ENCODE measurements around the gene RXFP1.

RXFP1 gene

DNA sequence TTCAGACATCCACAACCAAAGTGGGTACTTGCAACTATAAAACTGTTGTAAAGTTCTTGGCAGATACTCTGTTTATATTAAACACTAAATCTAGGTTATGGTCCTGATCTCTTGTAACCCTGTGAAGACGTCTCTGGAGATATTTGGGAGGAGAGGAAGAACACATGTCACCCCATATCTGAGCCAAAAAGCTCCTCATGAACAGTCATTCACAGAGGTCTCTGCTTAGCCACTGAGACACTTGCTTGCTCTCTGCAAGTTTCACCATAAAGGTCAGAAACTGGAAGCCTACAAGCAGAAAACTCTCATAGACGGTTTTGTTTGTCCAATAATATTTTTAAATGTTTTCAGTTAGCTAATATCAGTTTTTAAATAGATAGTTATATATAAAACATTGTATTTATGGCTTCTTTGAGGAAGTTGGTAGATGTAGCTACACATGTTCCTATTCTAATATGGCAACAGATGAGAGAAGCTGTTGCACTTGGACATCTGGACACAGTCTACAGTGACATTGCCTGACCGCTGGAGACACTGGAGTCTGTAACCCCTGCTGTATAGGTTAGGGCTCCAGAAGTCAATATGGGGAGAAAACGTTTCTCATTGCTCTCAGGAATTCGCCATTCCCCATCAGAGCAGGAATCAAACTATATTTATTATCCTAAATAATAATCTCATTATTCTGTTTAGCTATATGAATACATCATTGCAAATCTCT, 76.4 kb downstream of the RXFP1 start:
- Histone ChIP-seq H3K36me3 (ENCODE audit: low read length) (no peaks in the 10 kb centered on the region), H3K4me3 (ENCODE audit: insufficient read depth, low read length, poor library complexity, severe bottlenecking) (no peak overlapping the region), H3K27me3 (ENCODE audit: low read length) (no peaks in the 10 kb centered on the region), H3K9ac (ENCODE audit: low read length) (no peak overlapping the region), H3K9me2 (replicated peaks; ENCODE audit: insufficient read depth, low read length) (no peaks in the 10 kb centered on the region), H3K79me2 (ENCODE audit: insufficient read depth, low read length) (no peaks in the 10 kb centered on the region), H3K27ac (ENCODE audit: low read depth, low read length) (no peak overlapping the region), H3F3A (ENCODE audit: insufficient read depth) (no peaks in the 10 kb centered on the region), H2AFZ (ENCODE audit: low read depth, low read length, severe bottlenecking) (no peak overlapping the region), H4K20me1 (ENCODE audit: low read depth, low read length) (no peaks in the 10 kb centered on the region), H3K9me3 (ENCODE audit: insufficient read depth, low read length) (no peaks in the 10 kb centered on the region), H3K4me2 (ENCODE audit: low read depth, low read length, poor library complexity, severe bottlenecking) (no peak overlapping the region)
- TF ChIP-seq EZH2phosphoT487 (conservative IDR thresholded peaks at IDR 0.05; ENCODE audit: low read length): no peak
- TF ChIP-seq, protein P1, sequence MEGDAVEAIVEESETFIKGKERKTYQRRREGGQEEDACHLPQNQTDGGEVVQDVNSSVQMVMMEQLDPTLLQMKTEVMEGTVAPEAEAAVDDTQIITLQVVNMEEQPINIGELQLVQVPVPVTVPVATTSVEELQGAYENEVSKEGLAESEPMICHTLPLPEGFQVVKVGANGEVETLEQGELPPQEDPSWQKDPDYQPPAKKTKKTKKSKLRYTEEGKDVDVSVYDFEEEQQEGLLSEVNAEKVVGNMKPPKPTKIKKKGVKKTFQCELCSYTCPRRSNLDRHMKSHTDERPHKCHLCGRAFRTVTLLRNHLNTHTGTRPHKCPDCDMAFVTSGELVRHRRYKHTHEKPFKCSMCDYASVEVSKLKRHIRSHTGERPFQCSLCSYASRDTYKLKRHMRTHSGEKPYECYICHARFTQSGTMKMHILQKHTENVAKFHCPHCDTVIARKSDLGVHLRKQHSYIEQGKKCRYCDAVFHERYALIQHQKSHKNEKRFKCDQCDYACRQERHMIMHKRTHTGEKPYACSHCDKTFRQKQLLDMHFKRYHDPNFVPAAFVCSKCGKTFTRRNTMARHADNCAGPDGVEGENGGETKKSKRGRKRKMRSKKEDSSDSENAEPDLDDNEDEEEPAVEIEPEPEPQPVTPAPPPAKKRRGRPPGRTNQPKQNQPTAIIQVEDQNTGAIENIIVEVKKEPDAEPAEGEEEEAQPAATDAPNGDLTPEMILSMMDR (IDR thresholded peaks at IDR 0.05; ENCODE audit: insufficient read depth, low read length, poor library complexity, severe bottlenecking): no peak

DNA sequence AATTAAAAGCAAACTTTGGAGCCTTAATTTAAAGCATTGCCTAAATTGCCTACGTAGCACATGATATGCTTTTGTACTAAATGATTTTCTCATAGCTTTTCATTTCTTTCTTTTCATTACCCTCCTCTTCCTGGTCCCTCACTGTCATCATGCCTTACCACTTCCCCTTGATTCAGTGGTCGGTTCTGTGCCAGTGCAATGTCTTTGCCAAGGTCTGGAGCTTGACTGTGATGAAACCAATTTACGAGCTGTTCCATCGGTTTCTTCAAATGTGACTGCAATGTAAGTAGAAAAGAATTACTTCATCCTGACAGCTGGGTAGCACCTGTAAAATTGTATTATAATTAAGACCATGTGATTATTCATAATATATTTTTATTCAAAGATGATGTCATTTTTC, 77.5 kb downstream of the RXFP1 start:
- Histone ChIP-seq H3F3A (ENCODE audit: insufficient read depth) (no peaks in the 10 kb centered on the region), H3K9ac (ENCODE audit: low read length) (no peak overlapping the region), H3K79me2 (ENCODE audit: insufficient read depth, low read length) (no peaks in the 10 kb centered on the region), H2AFZ (ENCODE audit: low read depth, low read length, severe bottlenecking) (no peak overlapping the region), H3K4me2 (ENCODE audit: low read depth, low read length, poor library complexity, severe bottlenecking) (no peak overlapping the region), H4K20me1 (ENCODE audit: low read depth, low read length) (no peaks in the 10 kb centered on the region), H3K27me3 (ENCODE audit: low read length) (no peaks in the 10 kb centered on the region), H3K36me3 (ENCODE audit: low read length) (no peaks in the 10 kb centered on the region), H3K4me3 (ENCODE audit: insufficient read depth, low read length, poor library complexity, severe bottlenecking) (no peak overlapping the region), H3K27ac (ENCODE audit: low read depth, low read length) (no peak overlapping the region), H3K9me3 (ENCODE audit: insufficient read depth, low read length) (no peaks in the 10 kb centered on the region), H3K9me2 (replicated peaks; ENCODE audit: insufficient read depth, low read length) (no peaks in the 10 kb centered on the region)
- TF ChIP-seq, protein P1 (IDR thresholded peaks at IDR 0.05; ENCODE audit: insufficient read depth, low read length, poor library complexity, severe bottlenecking): no peak
- TF ChIP-seq EZH2phosphoT487 (conservative IDR thresholded peaks at IDR 0.05; ENCODE audit: low read length): no peak

DNA sequence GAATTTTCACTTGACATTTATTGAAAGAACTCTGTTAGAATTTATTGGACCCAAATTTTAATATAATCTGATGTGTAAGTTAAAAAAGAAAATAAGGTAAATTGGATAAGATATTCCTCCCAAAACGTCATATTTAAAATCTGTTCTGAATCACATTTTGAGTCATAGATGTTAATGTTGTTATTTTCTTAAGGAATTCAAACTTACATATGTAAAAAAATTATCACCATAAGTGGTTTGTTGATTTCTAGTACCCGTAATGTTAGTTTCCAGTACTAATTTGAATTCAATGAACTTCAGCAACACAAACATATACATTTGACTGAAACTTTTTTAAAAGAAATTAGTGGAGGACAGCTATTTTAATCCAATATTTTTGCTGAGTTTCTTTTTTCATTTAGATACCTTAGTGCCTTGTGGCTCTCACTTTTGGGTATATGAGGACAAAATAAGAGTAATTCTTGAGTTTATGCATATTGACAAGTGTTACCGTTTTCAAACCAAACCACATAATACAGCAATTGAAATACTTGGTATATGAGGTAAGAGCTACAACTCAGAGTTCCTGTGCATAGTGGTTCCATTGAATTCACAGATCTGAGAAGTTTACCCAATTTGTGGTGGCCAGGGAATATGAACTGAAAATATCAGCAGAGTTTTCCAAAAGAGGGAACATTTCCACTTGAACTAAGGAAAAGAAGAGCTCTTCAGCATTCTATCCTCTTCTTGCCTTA, 78.2 kb downstream of the RXFP1 start:
- TF ChIP-seq, protein P1 (IDR thresholded peaks at IDR 0.05; ENCODE audit: insufficient read depth, low read length, poor library complexity, severe bottlenecking): no peak
- TF ChIP-seq EZH2phosphoT487 (conservative IDR thresholded peaks at IDR 0.05; ENCODE audit: low read length): no peak
- Histone ChIP-seq H3K79me2 (ENCODE audit: insufficient read depth, low read length) (no peaks in the 10 kb centered on the region), H3K9me3 (ENCODE audit: insufficient read depth, low read length) (no peaks in the 10 kb centered on the region), H3K27me3 (ENCODE audit: low read length) (no peaks in the 10 kb centered on the region), H3K4me2 (ENCODE audit: low read depth, low read length, poor library complexity, severe bottlenecking) (no peak overlapping the region), H3K36me3 (ENCODE audit: low read length) (no peaks in the 10 kb centered on the region), H2AFZ (ENCODE audit: low read depth, low read length, severe bottlenecking) (no peak overlapping the region), H3K4me3 (ENCODE audit: insufficient read depth, low read length, poor library complexity, severe bottlenecking) (no peak overlapping the region), H3F3A (ENCODE audit: insufficient read depth) (no peaks in the 10 kb centered on the region), H3K27ac (ENCODE audit: low read depth, low read length) (no peak overlapping the region), H3K9ac (ENCODE audit: low read length) (no peak overlapping the region), H4K20me1 (ENCODE audit: low read depth, low read length) (no peaks in the 10 kb centered on the region), H3K9me2 (replicated peaks; ENCODE audit: insufficient read depth, low read length) (no peaks in the 10 kb centered on the region)

Measured in SU-DHL-6 (cell line).